GM18498 (cell line): ENCODE measurements around the gene TMEM54.
"Not testable (repeated sequence)": the region's sequence is repeated elsewhere in the genome, so short reads cannot be mapped to it uniquely, and the experiment has no call there.

Source experiments
- ATAC-seq: cut with Tn5 transposase; IDR thresholded peaks from one replicate; pipeline ENCODE4 v1.9.1; 2021; ENCODE audit warnings: mild to moderate bottlenecking, moderate library complexity; ENCODE audit not compliant: unreplicated experiment

Gene TMEM54

DNA sequence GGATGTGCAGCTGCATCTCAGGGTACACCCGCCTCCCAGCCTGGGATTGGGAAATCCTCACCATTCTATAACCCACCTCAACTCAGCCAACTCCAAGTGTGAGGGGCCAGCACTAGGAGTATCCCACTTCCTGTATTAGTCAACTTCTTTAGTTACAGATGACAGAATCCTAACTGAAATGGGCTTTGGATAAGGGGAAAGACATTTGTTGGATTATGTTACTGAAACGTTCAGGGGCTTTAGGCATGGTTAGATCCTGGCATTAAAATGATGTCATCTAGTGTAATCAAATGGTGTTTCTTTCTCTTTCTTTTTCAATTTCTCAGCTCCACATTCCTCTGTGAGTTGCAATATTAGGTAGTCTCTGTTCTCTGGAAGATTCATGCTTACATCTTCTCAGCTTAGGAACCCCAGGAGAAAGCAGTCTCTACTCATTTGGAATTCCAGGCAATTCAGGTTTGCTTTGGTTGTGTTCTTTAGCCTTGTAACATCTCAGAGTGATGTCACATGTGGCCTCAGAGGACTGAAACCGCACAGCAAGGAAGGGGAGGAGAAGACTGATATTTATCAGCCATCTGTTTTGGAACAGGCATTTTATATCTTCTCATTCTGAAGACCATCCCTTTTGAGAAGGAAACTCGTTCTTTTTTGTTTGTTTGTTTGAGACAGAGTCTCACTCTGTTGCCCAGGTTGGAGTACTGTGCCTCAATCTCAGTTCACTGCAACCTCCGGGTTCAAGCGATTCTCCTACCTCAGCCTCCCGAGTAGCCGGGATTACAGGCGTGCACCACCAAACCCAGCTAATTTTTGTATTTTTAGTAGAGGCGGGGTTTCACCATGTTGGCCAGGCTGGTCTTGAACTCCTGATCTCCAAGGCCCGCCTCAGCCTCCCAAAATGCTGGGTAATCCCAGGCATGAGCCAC, 18.9 kb upstream of the TMEM54 start:
- no peak for ATAC-seq

GRCh38 chr1:32918179-32918578, 17.0 kb upstream of the TMEM54 start:
- no peak for ATAC-seq

GRCh38 chr1:32917521-32917920, 16.3 kb upstream of the TMEM54 start:
- ATAC-seq, result no peak

DNA sequence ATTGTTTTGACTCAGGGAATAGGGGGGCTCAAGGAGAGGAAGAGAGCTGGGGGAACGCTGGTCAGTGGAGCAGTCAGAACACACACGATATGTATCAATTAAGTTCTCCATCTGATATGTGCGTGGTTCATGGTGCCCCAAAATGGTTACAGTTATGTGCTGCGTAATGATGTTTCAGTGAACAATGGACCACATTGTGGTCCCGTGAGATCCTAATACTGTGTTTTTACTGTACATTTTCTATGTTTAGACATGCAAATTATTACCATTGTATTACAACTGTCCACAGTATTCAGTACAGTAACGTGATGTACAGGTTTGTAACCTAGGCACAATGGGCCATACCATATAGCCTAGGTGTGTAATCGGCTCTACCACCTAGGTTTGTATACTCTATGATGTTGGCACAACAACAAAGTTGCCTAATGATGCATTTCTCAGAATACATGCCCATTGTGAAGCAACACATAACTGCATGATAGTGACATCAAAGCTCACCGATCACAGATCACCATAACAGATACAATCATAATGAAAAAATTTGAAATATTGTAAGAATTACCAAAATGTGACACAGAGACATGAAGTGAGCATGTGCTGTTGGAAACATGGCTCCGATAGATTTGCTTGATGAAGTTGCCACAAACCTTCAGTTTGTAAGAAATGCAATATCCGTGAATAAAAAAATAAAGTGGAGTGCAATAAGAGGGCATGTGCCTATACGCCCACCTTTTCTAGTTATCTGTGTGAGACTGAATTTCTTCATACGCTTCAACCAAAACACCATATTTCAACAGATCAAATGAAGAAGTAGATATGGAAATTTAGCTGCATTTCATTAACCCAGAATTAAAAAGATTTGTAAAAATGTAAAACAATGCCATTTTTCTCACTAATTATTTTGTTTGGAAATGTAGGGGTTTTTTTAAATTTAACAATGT, 14.8 kb upstream of the TMEM54 start:
- no peak for ATAC-seq

DNA sequence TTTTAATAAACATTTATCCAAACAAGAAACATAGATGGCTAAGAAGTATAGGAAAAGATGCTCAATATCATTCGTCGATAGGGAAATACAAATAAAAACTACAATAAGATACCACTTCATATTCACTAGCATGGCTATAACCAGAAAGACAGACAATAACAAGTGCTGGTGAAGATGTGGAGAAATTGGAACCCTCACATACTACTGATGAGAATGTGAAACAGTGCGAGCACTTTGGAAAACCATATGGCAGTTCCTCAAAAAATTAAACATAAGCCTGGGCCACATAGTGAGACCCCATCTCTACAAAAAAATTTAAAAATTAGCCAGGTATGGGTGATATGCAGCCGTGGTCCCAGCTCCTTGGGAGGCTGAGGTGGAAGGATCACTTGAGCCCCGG, 9.1 kb upstream of the TMEM54 start:
- ATAC-seq, result no peak

DNA sequence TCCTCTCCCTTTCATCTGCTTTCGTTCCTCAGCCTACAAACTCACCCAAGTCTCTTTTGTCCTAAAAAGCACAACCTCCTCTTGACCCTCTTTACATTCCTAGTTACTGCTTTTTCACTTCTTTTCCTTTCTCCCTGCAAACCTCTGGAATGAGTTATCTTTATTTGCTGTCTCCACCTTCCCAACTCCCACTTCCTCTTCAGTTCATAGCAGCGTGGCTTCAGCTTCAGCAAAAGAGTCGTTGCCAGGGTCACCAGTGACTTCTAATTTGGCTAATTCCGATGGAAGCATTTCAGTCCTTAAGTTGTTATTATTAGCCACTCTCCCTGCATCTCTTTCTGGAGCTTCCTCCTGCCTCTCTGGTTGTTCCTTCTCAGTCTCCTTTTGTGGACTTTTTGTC, 6.2 kb upstream of the TMEM54 start:
- ATAC-seq, result no peak

DNA sequence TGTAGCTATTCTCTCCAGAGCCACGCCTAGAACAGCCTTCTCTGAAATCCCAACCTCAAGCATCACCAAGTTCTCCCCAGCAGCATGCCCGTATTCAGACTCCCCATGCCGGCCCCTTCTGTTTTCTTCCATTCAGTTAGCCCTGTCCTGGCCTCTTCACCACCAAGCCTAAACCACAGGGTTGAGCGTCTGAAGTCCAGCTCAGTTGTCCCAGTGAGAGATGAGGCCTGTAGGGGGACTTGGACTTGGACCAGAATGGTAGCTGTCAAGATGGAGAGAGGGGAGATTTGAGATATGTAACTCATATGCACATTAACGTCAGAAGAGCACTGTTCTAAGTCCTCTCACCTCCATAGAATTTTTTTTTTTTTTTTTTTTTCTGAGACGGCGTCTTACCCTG, 5.5 kb upstream of the TMEM54 start:
- ATAC-seq, result no peak

- ATAC-seq, result not testable (repeated sequence)
These were observed 4.4 kb upstream of the TMEM54 start for GRCh38 chr1:32905588-32905987.

- ATAC-seq, result no peak
These were observed 3.6 kb upstream of the TMEM54 start for GRCh38 chr1:32904797-32905196.

DNA sequence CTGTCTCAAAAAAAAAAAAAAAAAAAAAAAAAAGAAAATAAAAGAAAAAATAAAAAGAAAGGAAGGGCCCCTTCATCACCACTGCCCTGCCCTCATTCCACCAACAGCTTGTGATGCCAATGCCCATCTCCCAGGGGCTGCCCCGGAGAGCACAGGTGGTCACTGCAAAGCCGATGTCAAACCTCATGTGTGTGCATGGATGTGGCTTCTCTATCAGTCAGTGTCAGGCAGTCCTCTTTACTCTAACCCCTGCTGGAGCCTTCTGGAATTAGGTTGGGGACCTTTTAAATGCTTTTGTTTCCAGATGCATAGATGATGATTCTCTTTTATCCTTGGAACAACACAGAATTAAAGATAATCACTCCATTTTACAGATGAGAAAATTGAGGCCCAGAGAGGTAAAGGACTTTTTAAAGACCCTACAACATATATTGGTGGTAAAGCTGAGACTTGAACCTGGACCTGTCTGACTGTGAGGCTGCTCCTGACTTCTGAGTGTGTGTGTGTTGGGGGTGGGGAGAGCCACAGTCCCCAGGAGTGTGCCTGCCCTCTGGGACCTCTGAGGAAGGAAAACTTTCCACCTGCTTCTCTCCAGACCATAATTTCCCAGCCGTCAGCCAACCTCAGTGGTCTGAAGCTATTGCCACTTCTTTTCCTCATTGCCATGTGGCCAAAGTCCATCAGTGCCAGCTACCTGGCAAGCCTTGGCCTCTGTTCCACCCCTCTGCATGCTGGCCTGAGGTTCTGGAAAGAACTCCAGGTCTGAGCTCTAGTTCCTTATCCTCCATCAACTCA, 3.0 kb upstream of the TMEM54 start:
- ATAC-seq, result no peak

DNA sequence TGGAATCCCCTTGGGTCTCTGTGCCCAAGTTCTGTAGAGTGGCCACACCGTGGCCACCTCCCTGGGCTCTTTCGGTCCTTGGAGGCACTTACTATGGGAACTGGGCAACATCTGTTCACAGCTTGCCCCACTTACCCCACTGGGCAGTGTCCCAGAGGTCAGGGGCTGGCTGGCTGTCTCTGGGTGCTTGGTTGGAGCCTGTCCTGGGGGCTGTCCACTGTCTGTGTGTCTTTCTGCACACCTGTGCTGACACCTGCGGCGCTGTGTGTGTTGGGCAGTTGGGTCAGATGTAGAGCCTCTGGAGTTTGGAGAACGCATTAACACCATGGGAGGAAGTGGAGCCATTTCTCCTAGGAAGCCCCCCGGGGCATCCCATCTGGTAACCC, 1.3 kb upstream of the TMEM54 start:
- ATAC-seq, result no peak

DNA sequence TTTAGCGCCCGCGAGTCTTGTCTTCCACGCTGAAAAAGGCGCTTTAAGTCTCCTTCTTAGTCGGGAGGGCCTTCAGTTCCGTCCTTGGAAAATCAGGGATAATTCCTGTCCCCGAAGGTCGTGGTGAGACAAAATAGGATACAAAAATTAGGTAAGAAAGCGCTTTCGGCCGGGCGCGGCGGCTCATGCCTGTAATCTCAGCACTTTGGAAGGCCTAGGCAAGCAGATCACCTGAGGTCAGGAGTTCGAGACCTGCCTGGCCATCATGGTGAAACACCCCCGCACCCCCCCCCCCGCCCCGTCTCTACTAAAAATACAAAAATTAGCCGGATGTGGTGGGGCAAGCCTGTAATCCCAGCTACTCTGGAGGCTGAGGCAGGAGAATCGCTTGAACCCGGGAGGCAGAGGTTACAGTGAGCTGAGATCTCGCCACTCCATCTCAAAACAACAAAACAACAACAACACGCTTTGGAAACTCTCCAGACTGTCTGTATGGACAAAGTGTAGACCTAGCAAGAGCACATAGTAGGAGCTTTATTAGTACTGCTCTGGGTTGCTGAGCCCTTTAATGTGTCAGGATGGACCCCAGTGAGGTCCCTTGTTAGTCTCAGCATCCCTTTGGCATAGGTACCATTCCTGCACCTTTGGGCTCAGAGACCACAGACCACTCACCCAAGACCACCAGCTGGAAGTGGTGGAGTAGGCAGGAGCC, 790 bp upstream of the TMEM54 start:
- ATAC-seq, result no peak

DNA sequence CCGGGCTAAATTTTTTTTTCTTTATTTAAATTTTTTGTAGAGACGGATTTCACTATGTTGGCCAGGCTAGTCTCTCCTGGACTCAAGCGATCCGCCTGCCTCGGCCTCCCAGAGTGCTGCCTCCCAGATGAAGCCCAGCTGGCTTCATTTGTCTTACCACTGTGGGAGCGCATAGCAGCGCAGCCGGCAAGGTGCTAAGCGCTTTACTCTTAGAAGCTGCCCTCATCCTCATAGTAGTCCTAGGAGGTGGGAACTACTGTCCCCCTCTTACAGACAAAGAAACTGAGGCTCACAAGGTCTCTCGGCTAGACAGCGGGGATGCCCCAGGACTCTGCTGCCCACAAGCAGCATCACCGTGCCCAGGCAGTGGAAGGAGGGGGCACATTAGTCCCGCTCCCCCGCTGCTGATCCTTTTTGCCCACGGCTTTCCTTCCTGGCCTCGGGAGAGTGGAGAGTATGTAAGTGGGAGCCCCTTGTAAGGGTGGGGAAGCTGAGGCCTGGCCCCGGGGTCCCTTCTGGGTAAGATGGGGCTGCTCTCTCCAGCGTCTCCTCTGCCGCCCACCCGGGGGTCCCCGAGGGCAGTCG, 726 bp downstream of the TMEM54 start:
- no peak for ATAC-seq

DNA sequence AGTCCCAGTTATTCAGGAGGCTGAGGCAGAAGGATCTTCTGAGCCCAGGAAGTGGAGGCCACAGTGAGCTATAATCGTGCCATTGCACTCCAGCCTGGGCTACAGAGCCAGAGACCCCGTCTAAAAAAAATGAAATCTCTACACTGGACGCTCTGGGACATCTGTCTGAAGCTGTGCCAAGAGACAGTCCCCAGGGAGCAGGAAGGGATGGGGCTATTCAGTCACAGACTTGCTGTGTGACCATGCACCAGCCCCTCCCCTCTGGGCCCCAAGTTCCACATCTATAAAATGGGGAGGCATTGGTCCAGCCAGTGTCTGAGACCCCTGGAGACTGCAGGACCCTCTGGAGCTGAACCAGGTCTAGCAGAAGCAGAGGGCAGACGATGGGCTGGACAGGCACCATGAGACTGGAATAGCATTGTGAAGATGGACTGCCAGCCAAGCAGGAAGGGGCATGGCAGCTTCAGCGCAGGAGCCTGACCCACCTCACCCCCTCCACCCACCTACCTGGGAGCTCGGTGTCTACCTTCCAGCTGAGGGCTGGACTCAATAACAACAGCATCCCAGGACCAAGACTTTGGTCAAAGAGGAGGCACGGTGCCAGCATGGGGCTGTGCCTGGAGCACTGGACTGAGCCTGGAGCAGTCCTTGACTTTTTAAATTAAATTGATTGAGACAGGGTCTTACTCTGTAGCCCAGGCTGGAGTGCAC, 1.4 kb downstream of the TMEM54 start:
- ATAC-seq, result no peak

- no peak for ATAC-seq
These were observed 2.2 kb downstream of the TMEM54 start for GRCh38 chr1:32898958-32899357.

GRCh38 chr1:32898056-32898455, 3.1 kb downstream of the TMEM54 start:
- no peak for ATAC-seq

DNA sequence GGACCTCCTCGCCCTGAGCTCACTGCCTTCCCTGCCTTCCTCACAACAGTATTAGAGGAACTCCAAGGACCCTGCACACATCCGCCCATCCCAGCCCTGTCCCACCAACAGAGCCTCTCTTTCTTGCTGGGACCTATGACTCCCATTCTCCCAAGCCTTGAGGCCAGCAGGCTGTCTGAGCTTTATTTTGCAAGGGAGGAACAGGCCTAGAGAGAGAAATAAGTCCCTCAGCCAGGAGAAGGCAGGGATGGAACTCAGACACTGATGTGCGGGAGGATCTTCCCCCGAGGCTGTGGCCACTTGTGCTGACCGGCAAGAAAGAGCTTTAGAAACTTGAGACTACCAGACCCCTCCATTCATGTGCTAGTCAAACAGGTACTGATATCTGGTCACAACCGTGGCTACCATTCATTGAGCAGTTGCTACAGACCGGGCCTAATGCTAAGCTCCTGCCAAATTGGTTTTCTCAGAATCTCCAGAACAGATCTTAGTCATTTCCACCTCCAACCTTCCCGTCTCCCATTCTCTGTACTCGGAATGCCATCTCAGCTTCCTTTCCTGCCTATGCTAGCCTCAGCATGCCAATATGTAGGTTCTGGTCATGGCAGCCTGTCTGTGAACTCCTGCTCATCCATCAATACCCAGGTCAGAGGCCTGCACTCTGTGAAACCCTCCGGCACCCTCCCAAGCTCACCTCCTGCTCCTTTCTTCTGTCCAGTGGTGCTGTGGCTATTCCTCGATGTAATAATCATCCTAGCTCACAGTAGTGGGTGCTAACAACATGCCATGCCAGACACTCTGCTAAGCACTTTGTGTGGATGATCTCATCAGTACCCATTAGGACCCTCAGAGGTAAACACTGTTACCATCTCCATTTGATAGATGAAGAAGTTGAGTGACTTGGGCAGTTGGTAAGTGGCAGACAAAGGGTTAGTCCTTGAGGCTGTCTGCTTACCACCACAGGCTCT, 3.8 kb downstream of the TMEM54 start:
- ATAC-seq, result no peak

DNA sequence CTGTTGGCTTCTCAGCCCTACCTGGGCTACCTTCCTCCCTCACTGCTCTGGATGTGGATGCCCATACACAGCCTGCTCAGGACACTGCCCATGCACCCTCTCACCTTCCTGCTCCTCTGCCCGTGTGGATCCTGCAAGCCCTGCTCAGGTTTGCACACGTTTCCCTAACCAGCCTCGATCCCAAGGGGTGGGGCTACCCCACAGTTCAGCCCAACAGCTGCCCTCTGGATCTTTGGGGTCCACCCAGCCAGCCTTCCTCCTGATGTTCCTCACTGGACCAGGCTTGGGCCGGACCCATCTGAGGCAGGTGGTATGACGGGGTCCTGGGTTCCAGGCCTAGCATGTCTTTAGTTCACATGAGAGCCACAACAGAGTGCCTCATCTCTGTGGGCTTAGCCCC, 4.7 kb downstream of the TMEM54 start:
- ATAC-seq, result no peak
